GM21723 (cell line): ENCODE results near the gene APLF.
A peak's percentile ranks its signal among the peaks of the same experiment; 100 is the strongest.

Experiments used
- ATAC-seq: cut with Tn5 transposase; IDR thresholded peaks from one replicate; pipeline ENCODE4 v1.9.1; 2021; ENCODE audit warnings: mild to moderate bottlenecking, moderate library complexity; ENCODE audit not compliant: unreplicated experiment

APLF gene

DNA sequence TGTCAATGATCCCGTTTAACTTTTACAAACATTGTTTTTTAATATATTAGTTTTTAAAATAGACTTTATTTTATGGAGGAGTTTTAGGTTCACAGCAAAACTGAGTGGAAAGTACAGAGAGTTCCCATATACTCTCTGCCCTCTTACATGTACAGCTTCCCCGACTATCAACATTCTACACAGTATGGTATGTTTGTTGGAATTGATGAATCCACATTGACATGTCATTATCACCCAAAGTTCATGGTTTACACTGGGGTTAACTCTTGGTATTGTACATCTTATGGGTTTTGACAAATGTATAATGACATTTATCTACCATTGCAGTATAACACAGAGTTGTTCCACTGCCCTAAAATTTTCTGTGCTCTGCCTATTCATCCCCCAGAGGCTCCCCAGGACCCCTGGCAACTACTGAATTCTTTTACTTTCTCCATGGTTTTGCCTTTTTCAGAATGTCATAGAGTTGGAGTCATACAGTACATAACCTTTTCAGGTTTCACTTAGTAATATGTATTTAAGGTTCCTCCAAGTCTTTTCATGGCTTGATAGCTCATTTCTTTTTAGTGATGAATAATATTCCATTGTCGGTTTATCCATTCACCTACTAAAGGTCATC lies 5.5 kb downstream of the APLF start:
- ATAC-seq, result no peak

DNA sequence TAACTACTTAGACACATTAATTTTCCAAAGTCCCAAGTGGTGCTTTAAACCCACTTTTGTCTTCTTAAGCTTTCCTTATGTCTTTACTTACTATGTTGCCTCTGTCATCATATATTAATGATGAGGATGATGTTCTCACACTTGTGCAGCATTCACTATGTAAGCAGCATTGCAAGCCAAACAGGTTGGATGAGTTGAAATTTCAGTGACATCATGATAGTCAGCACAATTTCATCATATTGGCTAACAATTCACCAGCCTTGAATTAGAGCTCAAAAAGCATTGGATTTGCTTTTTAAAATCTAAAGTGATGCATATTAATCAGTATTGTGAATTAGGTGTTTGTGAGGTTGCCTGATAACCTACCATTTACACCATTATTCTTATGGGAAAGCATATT lies 7.7 kb downstream of the APLF start:
- no peak for ATAC-seq

DNA sequence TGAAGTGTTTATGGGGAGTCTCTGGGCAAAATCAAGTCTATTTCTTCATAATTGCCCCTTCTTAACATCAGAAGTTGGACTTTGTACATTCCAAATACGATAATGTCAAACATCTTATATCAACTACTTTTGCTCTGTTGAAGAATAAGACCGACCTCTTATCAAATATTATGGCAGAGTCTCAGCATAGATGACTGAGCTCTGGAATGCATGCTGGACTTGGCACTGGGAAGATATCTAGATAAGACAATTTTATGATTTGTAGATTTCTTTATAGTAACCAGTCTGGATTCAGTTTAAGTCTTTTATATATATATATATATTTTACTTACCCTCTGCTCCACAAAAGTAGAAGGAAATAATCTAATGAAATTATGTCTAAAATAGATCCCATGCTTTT lies 8.2 kb downstream of the APLF start:
- ATAC-seq, result no peak

DNA sequence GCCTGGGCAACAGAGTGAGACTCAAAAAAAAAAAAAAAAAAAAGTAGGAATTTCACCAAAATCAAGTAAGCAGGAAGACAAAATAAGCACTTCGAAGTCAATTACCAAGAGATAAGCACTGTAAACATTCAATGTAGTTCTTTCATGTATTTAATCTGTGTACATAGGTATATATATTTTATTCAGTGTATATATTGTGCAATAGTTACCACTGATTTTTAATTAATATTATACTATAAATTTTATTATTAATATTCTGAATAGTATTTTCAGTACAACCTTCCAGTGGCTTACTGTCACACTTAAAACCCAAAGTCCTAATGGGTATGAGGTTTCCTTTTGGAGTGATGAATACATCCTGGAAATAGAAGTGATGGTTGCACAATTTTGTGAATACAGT lies 9.1 kb downstream of the APLF start:
- ATAC-seq, result no peak

DNA sequence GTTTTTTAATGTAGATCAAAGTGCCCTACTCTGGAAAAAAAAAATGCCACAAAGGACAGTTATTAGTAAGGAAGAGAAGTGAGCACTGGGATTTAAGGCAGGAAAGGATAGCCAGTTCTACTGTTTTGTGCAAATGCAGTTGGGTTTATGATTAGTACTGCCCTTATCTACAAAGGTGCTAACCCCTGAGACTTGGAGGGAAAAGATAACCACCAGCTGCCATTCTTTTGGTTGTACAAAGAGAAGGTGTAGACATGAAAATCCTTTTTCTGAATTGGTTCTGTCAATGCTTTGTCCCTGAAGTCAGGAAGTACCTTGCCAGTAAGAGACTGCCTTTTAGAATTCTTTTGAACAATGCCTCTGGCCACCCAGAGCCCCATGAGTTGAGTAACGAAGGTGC lies 11.3 kb downstream of the APLF start:
- no peak for ATAC-seq

DNA sequence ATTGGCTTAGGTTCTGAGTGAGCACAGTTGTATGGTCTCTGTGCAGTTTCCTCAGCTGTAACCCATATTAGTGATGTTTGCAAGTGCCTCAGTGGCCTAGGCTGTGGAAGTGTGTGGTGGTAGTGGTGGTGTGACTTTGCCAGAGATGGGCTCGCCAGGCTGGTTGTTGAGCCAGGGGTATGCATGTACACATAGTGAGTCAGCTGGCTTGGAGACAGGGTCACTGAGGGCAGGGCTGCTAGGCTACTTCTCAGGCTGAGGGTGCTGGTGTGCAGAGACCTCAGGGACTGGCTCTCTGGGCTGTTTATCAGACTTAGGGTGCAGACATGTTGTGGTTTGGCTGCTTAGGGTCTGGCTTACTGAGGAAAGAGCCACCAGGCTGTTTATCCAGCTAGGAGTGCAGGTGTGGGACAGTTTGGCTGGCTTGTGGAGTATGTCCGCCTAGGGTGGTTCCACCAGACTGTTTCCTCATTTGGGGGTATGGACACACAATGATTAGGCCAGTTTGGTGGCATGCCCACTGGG lies 15.0 kb downstream of the APLF start:
- ATAC-seq, result no peak

DNA sequence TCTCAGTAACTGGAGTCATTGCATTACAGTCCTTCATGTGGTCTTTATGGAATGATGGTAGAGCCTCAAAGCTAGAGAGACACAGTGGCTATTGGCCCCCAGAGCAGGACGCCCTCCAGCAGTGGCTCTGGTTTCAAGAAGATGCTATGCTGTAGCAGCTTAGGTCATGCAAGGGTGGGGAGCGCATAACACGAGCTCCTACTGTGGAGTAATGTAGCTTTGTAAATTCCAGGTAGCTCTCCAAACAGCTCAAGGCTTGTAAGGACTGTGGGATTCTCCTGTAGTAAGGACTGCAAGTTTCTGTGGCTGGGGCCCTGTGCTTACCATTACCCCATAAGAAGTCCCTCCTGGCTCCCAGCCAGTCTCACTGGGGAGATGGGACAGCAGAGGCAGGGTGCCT lies 15.6 kb downstream of the APLF start:
- ATAC-seq, result no peak

DNA sequence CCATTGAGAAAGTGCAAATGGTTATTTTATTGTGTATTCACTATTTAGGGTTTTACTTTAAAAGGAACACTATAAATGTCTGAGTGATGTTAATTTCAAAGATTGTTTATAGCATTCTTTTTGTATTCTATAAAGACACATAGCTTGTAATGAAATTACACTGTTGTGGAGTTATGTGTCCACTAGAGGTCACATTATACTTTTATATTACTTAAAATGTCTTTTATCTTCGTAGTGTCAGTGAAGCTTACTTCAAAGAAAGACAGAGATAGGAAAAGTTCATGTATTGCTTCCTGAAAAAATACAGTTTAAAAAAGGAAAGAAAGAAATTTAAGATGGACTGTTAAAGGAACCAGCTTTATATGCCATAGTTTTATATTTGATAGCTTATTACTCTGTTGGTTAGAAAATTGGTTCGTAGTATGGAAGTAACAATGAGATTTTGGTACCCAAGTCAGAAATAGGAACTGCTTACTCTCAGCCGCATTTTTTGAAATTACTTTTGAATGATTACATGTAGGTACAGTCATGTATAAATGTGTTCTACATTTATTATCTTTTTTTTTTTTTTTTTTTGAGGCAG lies 20.5 kb downstream of the APLF start:
- no peak for ATAC-seq

DNA sequence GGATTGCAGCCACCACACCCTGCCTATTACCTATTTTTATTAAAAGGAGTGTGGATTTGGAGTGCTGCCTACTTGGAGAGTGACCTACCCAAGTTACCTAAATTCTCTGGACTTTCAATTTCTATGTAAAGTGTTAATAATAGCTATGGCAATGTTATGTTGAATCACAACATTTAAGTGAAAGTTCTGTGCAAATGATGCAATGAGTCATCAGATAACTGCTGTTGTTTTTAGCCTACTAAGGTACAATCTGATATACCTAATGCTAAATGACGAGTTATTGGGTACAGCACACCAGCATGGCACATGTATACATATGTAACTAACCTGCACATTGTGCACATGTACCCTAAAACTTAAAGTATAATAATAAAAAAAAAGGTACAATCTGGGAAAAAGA lies 21.2 kb downstream of the APLF start:
- peak; percentile 55 for ATAC-seq

DNA sequence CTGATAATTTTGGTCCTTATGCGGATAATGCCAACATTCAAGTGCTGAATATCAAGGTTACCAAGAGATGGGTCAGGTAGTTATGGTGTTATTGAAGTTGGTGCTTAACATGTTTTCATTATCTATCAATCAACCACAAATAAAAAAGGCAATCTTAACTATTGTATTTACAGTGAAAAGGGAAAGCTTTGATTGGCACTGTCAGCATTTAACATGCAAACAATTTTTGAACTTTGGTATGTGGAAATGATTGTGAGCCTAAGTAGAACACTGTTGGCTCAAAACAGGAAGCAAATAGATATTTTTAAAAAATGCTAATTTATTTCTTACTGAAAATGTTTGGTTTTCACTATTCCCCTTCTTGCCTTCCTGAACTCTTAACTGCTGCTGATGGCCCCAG lies 21.9 kb downstream of the APLF start:
- no peak for ATAC-seq

DNA sequence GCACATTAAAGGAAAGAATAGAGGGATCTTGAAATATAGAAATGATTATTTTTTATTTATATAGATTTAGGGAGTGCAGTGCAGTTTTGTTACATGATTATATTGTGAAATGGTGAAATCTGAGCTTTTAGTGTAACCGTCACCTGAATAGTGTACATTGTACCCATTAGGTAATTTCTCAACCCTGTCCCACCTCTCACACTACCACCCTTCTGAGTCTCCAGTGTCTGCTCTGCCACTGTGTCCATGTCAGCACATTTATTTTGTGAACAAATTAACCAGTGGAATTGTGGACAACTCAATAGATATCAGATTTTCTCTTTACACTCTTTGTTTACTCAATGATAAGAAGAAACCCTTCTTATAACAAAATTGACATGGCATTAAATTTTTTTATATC lies 24.2 kb downstream of the APLF start:
- ATAC-seq, result no peak

DNA sequence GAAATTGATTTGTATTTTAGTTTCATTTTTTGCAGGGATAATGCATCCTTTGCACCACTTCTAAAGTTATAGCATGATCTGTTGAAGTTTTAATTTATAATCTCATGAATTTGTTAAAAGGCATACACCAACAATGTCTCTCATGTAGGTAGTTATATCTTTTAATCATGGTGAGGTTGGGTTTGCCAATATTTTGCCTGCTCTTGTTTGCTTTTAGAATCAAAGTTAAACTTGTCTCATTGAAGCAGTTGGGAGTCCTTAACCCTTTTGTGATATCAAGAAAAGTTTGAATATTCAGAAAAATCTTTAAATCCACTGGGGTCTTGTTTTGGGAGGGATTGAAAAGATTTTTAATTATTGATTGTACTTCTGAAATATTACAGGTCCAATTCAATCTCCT lies 31.7 kb downstream of the APLF start:
- no peak for ATAC-seq

DNA sequence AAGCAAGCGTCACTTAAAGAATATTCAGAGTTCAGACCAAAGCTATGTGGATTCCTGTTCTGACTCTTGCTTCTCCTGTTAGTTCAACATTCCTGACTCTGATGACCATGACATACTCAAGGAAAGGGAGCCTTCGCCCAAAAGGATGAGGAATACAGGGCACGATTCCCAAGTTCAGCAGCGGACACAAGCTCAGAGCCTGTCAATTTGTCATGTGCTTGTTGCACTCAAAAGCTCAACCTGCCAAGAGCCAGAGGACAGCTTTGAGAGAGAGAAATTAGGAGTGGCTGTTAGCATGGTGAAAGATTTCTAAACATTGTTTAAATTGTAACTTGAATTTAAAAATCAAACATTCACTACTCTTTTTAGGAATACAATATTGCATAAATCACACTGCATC lies 33.3 kb downstream of the APLF start:
- no peak for ATAC-seq

DNA sequence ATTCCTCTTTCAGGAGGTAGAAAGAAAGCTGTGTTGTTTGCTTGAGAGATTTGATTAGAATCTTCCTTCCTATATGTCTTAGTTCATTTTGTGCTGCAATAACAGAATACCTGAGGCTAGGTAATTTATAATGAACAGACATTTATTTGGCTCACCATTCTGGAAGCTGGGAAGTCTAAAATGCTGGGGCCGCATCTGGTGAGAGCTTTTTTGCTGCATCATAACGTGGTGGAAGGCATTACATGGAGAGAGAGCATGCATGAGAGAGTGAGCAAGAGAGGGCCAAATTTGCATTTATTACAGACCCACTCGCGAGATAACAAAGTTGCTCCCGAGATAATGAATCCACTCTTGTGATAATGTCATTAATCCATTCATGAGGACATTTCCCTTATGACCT lies 34.4 kb downstream of the APLF start:
- no peak for ATAC-seq

DNA sequence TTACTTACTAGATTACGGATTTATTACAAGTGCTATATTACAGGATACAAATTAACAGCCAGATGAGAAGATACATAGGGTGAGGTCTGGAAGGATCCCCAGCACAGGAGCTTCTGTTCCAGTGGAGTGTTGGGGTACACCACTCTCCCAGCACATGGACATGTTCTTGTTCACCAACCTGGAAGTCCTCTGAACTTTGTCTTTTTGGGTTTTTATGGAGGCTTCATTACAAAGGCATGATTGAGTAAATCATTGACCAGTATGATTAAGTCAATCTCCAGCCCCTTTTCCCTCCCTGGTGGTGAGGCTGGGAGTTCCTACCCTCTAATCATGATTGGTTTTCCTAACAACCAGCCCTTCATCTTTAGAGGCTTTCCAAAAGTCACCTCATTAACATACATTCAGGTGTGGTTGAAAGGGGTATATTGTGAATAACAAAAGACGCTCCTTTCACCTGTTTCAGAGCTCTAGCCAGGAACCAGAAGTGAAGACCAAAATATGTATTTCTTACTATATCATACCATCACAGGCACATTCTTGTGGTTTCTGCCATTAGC lies 38.3 kb downstream of the APLF start:
- no peak for ATAC-seq

DNA sequence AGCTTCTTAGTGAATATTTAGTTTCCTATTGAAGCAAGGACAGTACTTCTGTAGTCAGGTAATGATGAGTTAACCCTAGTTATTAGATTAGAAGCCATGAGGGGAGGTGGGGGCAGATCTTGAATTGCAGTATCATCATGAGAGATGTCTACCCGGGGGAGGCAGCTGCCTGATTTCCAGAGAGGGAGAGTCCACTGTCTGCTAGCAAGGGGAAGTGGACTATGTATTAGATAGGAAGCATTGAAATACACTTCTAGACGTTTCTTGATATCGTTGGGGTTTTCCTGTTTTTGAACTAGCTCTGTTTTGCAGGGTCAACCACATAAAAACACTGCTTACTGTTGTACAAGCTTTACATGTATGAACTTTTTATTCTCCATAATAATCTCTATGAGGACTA lies 38.8 kb downstream of the APLF start:
- no peak for ATAC-seq

DNA sequence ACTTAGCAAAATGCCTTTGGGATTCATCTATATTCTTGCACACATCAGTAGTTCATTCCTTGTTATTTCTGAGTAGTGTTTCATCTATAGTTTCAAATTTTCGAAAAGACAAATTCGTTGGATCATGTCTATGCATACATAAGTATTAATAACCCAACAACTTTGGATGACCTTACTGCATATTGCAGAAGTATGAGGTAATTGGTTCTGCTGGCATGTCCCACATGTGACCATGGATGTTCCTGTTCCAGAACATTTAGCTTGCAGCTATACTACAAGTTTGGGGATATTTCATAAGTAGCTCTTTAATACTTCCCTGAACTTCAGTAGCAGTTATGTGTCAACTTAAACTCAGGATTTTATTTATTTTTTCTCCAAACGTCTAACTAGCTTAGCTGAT lies 44.9 kb downstream of the APLF start:
- no peak for ATAC-seq

DNA sequence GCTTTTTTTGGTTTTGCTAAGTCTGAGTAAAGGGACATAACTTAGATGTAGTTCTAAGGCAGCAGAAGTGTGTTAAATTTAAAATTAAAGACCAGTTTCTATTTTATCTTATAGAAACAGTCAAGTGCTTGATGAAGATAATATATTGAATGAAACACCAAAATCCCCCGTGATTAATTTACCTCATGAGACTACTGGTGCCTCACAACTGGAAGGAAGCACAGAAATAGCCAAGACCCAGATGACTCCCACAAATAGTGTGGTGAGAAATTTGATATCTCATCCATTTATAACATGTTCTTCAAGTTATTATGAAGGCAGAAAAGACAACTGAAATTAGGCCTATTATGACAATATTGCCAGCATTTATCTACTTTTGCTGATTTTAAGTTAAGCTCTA lies 45.6 kb downstream of the APLF start:
- ATAC-seq, result no peak

DNA sequence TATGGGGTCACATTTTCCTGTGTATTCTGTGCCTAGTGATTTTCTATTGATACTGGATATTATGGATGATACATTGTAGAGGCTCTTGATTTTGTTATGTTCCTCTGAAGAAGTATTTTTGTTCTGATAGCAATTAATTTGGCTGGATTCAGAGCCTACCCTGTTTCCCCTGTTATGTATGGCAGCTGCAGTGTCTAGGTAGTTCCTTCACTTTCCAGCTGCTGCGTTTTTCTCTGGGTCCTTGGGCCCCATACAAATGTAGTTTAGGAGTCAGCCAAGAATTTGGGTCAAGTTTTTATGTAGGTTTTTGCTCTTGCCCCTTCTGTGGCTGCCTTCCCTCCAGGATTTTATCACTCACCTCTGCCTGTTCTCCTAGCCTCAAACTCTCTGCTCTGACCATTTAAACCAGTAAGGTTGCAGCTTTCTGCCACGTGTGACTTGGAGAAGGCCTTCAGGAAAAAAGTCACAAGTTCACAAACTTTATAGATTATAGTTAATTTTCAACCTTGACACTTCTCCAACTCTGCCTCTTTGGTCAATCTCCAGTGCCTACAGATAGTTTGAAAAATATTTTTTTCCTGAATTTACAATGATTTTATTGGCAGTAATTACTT lies 47.0 kb downstream of the APLF start:
- ATAC-seq, result no peak

DNA sequence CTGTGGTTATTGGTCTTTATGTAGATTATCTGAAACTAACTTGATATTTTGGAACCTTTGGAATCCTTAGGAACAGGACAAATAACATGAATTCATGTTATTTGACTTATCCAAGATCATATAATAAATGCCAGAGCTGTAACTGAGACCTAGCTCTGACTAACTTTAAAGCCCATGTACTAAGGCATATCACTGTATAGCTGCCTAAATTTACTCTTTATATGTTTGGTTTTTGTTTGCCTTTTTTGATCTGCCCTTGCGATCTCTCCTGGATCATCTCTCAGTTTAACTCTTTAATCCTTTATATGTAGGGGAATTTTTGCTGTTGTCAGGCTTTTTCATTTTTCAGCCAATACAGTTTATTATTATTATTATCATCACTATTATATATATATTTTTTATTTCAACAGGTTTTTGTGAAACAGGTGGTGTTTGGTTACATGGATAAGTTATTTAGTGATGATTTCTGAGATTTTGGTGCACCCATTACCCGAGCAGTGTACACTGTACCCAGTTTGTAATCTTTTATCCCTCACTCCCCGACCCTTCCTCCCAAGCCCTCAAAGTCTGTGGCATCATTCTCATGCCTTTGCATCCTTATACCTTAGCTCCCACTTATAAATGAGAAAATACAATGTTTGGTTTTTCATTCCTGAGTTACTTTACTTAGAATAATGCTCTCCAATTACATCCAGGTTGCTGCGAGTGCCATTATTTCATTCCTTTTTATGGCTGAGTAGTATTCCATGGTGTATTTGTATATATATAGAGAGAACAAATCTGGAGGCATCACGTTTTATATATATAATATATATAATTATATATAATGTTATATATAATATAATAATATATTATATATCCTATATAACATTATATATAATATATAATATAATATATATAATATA lies 48.9 kb downstream of the APLF start:
- no peak for ATAC-seq

DNA sequence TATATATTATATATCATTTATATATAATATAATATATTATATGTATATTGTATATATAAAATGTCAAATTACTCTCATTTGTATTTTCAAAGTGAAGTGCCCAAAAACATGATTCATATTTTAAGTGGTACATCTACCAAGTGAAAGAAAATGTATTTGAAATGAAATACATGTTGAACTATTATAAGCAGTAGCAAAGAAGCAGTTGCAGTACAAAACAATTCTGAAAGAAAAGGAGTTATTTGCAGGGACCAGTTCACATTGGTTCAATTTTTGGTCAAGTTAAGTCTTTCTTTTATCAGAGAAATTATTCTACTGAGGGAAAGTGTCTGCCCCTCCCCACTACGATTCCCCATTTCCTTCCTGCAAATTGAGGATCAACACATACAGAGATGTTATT lies 51.9 kb downstream of the APLF start:
- no peak for ATAC-seq
